H1 (cell line): ENCODE data around the gene MRPS10. TPM values are rescaled to one million over a fixed set of nuclear protein-coding genes. Genes with fewer than 3 reads are reported as not detected.

Experiments used
- CTCF ChIA-PET: fragments of 300-600 bp; sonication (Branson Sonifier 250); formaldehyde crosslinking; loops from one replicate; lab custom pipeline; 2021; ENCODE audit not compliant: partially characterized antibody; lab: Charles Lee
- POLR2A ChIA-PET: fragments of 300-600 bp; sonication (Branson Sonifier 250); formaldehyde crosslinking; loops from one replicate; lab custom pipeline; 2021; ENCODE audit warnings: inconsistent platforms; ENCODE audit not compliant: partially characterized antibody; lab: Charles Lee
- DNase-seq, 2 experiments: peaks; one replicate each; pipeline versions ENCODE4 v3.0.0 to v3.0.0-alpha.2; 2010 to 2022; ENCODE audit warnings: low spot score in 2 of 2, low read depth in 1 of 2, mixed read lengths in 1 of 2
- FAIRE-seq: peaks from 2 replicates; lab custom pipeline; 2011; peaks lifted over from hg19 to GRCh38; lab: Jason Lieb, UNC
- H2AFZ ChIP-seq: 2 replicates; pipeline ENCODE4 v1.8.1; 2012; ENCODE audit warnings: low read length, inconsistent platforms
- H2AK5ac ChIP-seq: 2 replicates; pipeline ENCODE4 v1.6.1; 2013; ENCODE audit warnings: low read depth, low read length
- H2BK120ac ChIP-seq: replicated peaks from 2 replicates; pipeline ENCODE3; 2013; ENCODE audit warnings: low read depth, low read length, inconsistent platforms
- H2BK12ac ChIP-seq: 2 replicates; pipeline ENCODE4 v1.6.1; 2013; ENCODE audit warnings: low read depth, low read length
- H2BK15ac ChIP-seq: 2 replicates; pipeline ENCODE4 v1.6.1; 2013; ENCODE audit warnings: low read length
- H2BK20ac ChIP-seq: 2 replicates; pipeline ENCODE4 v1.6.1; 2013; ENCODE audit warnings: low read length
- H2BK5ac ChIP-seq: 2 replicates; pipeline ENCODE4 v1.6.1; 2013; ENCODE audit warnings: low read depth, low read length
- H3K14ac ChIP-seq: 2 replicates; pipeline ENCODE4 v1.6.1; 2013; ENCODE audit warnings: inconsistent platforms; ENCODE audit not compliant: insufficient read length
- H3K18ac ChIP-seq: 2 replicates; pipeline ENCODE4 v1.6.1; 2013; ENCODE audit warnings: low read length; ENCODE audit errors: extremely low read depth
- H3K23ac ChIP-seq: 2 replicates; pipeline ENCODE4 v1.6.1; 2013; ENCODE audit warnings: inconsistent platforms; ENCODE audit not compliant: insufficient read length
- H3K23me2 ChIP-seq: 2 replicates; pipeline ENCODE4 v1.6.1; 2013; ENCODE audit warnings: low read depth, low read length
- H3K27ac ChIP-seq: 2 replicates; pipeline ENCODE4 v1.6.1; 2011; ENCODE audit warnings: low read depth, low read length, inconsistent platforms
- H3K27me3 ChIP-seq, 4 experiments: replicated peaks in 1 of 4; 1 replicate in 1 of 4; 2 replicates in 3 of 4; pipeline versions ENCODE4 v1.6.1 to v1.8.1; 2011 to 2013; ENCODE audit warnings: low read length in 3 of 4, mild to moderate bottlenecking in 3 of 4, inconsistent platforms in 2 of 4, mixed read lengths in 2 of 4, moderate library complexity in 1 of 4; ENCODE audit not compliant: control insufficient read depth in 3 of 4, insufficient read depth in 3 of 4; ENCODE audit errors: extremely low read depth in 1 of 4
- H3K36me3 ChIP-seq, 4 experiments: 2 replicates each; pipeline versions ENCODE4 v1.6.1 to v1.8.1; 2011 to 2013; ENCODE audit warnings: mild to moderate bottlenecking in 4 of 4, low read length in 3 of 4, moderate library complexity in 2 of 4, control low read depth in 1 of 4, inconsistent platforms in 1 of 4; ENCODE audit not compliant: insufficient read depth in 4 of 4, control insufficient read depth in 2 of 4
- H3K4ac ChIP-seq: replicated peaks from 2 replicates; pipeline ENCODE3; 2013; ENCODE audit warnings: low read length, low read depth, mixed read lengths, inconsistent platforms; ENCODE audit not compliant: insufficient read length
- H3K4me1 ChIP-seq, 4 experiments: replicated peaks in 1 of 4; 1 replicate in 1 of 4; 2 replicates in 3 of 4; pipeline versions ENCODE4 v1.6.1 to v1.8.1; 2011 to 2013; ENCODE audit warnings: low read length in 3 of 4, inconsistent platforms in 2 of 4, mixed read lengths in 1 of 4; ENCODE audit not compliant: insufficient read depth in 4 of 4, control insufficient read depth in 3 of 4
- H3K4me2 ChIP-seq, 2 experiments: 2 replicates each; pipeline versions ENCODE4 v1.6.1 to v1.8.1; 2011 to 2013; ENCODE audit warnings: low read depth in 2 of 2, low read length in 2 of 2, control low read depth in 1 of 2, inconsistent platforms in 1 of 2, mild to moderate bottlenecking in 1 of 2; ENCODE audit not compliant: insufficient read depth in 1 of 2
- H3K4me3 ChIP-seq, 4 experiments: fragments of 200-600, 300-600 bp in 1 of 4; sonication (generic), shearing (Covaris generic), sonication (Bioruptor Twin) in 1 of 4; 2 replicates each; pipeline versions ENCODE4 v1.5.1 to v1.8.1; 2011 to 2016; ENCODE audit warnings: low read length in 4 of 4, low read depth in 3 of 4, control low read depth in 2 of 4, inconsistent platforms in 2 of 4, mild to moderate bottlenecking in 2 of 4, mixed read lengths in 1 of 4, moderate library complexity in 1 of 4; ENCODE audit not compliant: insufficient read depth in 2 of 4; ENCODE audit errors: extremely low read depth in 1 of 4
- H3K56ac ChIP-seq: replicated peaks from 2 replicates; pipeline ENCODE3; 2013; ENCODE audit warnings: low read depth, mild to moderate bottlenecking, mixed read lengths, low read length, inconsistent platforms; ENCODE audit not compliant: insufficient read length
- H3K79me1 ChIP-seq: 2 replicates; pipeline ENCODE4 v1.6.1; 2013; ENCODE audit warnings: low read depth, low read length, control low read depth
- H3K79me2 ChIP-seq, 2 experiments: 2 replicates each; pipeline versions ENCODE4 v1.6.1 to v1.8.1; 2012 to 2013; ENCODE audit warnings: low read length in 2 of 2, mild to moderate bottlenecking in 2 of 2, inconsistent platforms in 1 of 2; ENCODE audit not compliant: insufficient read depth in 2 of 2, control insufficient read depth in 1 of 2
- H3K9ac ChIP-seq, 4 experiments: replicated peaks in 1 of 4; 1 replicate in 1 of 4; 2 replicates in 3 of 4; pipeline versions ENCODE4 v1.6.1 to v1.8.1; 2011 to 2013; ENCODE audit warnings: low read depth in 3 of 4, low read length in 3 of 4, control low read depth in 2 of 4, mild to moderate bottlenecking in 2 of 4, moderate library complexity in 2 of 4, inconsistent platforms in 1 of 4; ENCODE audit errors: extremely low read depth in 1 of 4
- H3K9me3 ChIP-seq, 2 experiments: 2 replicates each; pipeline versions ENCODE4 v1.6.1 to v1.8.1; 2012 to 2013; ENCODE audit warnings: mild to moderate bottlenecking in 2 of 2, moderate library complexity in 2 of 2, control low read depth in 1 of 2, inconsistent platforms in 1 of 2, low read depth in 1 of 2, low read length in 1 of 2, mixed read lengths in 1 of 2; ENCODE audit not compliant: insufficient read depth in 2 of 2
- H4K20me1 ChIP-seq, 2 experiments: replicated peaks in 1 of 2; 2 replicates each; pipeline versions ENCODE3 to v1.8.1; 2011 to 2013; ENCODE audit warnings: inconsistent platforms in 2 of 2, low read length in 2 of 2, mild to moderate bottlenecking in 1 of 2; ENCODE audit not compliant: insufficient read depth in 2 of 2, control insufficient read depth in 1 of 2
- H4K5ac ChIP-seq: 2 replicates; pipeline ENCODE4 v1.6.1; 2013; ENCODE audit warnings: low read length, low read depth, mixed read lengths, inconsistent platforms; ENCODE audit not compliant: insufficient read length
- H4K8ac ChIP-seq: 2 replicates; pipeline ENCODE4 v1.8.0; 2013; ENCODE audit warnings: mild to moderate bottlenecking, moderate library complexity, low read length, inconsistent platforms; ENCODE audit not compliant: insufficient read depth; ENCODE audit errors: extremely low read depth
- H4K91ac ChIP-seq: replicated peaks from 2 replicates; pipeline ENCODE3; 2013; ENCODE audit warnings: low read length, mixed read lengths, inconsistent platforms; ENCODE audit not compliant: insufficient read length
- CEBPB ChIP-seq: IDR thresholded peaks from 2 replicates; pipeline ENCODE4 v1.6.1; 2012; ENCODE audit warnings: low read depth, low read length
- EGR1 ChIP-seq: IDR thresholded peaks from 2 replicates; pipeline ENCODE4 v1.6.1; 2011; ENCODE audit warnings: low read depth, low read length, borderline replicate concordance
- TAF7 ChIP-seq: optimal IDR thresholded peaks from 2 replicates; pipeline ENCODE3; 2011; ENCODE audit warnings: low read depth, mild to moderate bottlenecking, inconsistent platforms, low read length, moderate library complexity, borderline replicate concordance
- WGBS, 2 experiments: shearing (Covaris generic) in 1 of 2; methylation state at CpG; one replicate each; pipeline versions ENCODE4 v1.1.6 to v1.1.7; 2013 to 2015; ENCODE audit warnings: low lambda C conversion rate in 2 of 2, mixed read lengths in 2 of 2, inconsistent platforms in 1 of 2, low coverage in 1 of 2, missing lambda C conversion rate in 1 of 2; ENCODE audit not compliant: insufficient replicate concordance in 2 of 2, insufficient coverage in 1 of 2, insufficient read length in 1 of 2; ENCODE audit errors: extremely low coverage in 1 of 2, missing lambda C conversion rate in 1 of 2; 5-methylcytosine and 5-hydroxymethylcytosine counted together
- polyA plus RNA-seq, 7 experiments: library from polyadenylated mRNA; depleted of rRNA in 3 of 7; stranded (reverse) in 5 of 7; unstranded in 2 of 7; fragments of >200 nt in 5 of 7; fragments of 200-250 nt in 2 of 7; gene quantifications; 1 replicate in 5 of 7; 2 replicates in 1 of 7; 4 replicates in 1 of 7; pipeline versions ENCODE4 v1.2.1 to v1.2.3, GENCODE V29; 2011 to 2013; ENCODE audit warnings: missing spikeins in 2 of 7, mixed read lengths in 2 of 7
- total RNA-seq: library from RNA; stranded (reverse); fragmentation: NEBNext Ultra II Directional; extraction: Animal tissue kit (Norgen Biotek cat#: 25700); gene quantifications from 2 replicates; pipeline ENCODE4 v1.2.1, GENCODE V29; 2021

MRPS10 gene
- total and polyA plus RNA-seq, 2 of the 8 experiments (the other 6 are each of a cell fraction or from before 2014, with no cell fraction given) = 20.5 to 33.6 TPM

DNA sequence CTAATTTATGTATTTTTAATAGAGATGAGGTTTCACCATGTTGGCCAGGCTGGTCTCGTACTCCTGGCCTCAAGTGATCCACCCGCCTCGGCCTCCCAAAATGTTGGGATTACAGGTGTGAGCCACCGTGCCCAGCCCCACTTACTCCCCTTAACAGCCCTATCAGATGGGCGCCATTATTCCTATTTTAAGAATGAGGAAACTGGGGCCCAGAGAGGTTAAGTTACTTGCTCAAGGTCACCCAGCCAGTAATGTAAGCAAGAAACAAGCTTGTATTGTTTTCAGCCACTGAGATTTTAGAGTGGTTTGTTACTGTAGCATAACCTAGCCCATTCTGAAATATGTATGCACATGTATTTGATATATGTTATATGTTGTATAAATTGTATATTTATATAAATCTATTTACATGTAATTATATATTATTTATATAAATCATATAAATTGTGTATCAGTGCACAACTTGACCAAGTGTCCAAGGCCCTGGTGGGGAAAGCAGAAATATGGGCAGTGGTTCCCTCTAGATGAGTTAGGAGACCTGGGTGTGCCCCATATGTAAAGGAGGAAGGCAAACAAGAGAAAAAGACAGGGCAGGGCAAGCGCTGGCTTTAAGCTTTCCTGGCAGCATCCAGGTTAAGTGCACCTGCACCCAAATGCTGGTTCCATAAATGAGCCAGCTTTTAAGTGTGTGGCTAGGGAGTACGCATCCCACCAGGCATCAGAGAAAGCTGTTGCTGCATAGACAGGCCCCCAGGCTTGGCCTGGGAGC lies 45.7 kb downstream of the MRPS10 start:
- CTCF ChIA-PET = interaction anchor here (0.9 to 11.2 kb wide), 5 partner anchors 43 to 96 kb away, joined by 3 to 224 read pairs (median 5); no protein-coding TSS in a partner anchor
- FAIRE-seq = no peak
- 87% methylated on average over 7 of the region's 7 CpGs; no CpG with 5 or more reads in 1 of the 2 experiments for WGBS, 2 experiments

More for the DNA sequence above, 45.7 kb downstream of the MRPS10 start:
- Histone ChIP-seq H2BK12ac (no peak overlapping the region), H2AFZ (no peak overlapping the region), H3K4me1 (peaks cover 2 to 5% (median 4%) of the 10 kb centered on the region in 4 experiments), H2BK15ac (no peak overlapping the region), H3K4ac (no peak overlapping the region), H3K23ac (no peak overlapping the region), H3K79me1 (no peaks in the 10 kb centered on the region), H2AK5ac (no peak overlapping the region), H3K27ac (no peak overlapping the region), H3K9ac (no peak overlapping the region), H3K4me3 (no peak overlapping the region), H4K8ac (no peak overlapping the region), H2BK20ac (no peak overlapping the region), H3K79me2 (no peaks in the 10 kb centered on the region), H3K36me3 (no peaks in the 10 kb centered on the region), H3K18ac (no peak overlapping the region), H3K9me3 (no peaks in the 10 kb centered on the region), H2BK120ac (no peak overlapping the region), H3K14ac (no peak overlapping the region), H3K23me2 (no peaks in the 10 kb centered on the region), H3K56ac (no peak overlapping the region), H3K27me3 (no peaks in the 10 kb centered on the region; a peak in 2 of 7 replicates), H3K4me2 (no peak overlapping the region), H4K20me1 (no peaks in the 10 kb centered on the region), H4K91ac (no peak overlapping the region), H4K5ac (no peak overlapping the region), H2BK5ac (no peak overlapping the region)
- POLR2A ChIA-PET = interaction anchor here (0.5 to 1.5 kb wide), 4 partner anchors 12 to 98 kb away, joined by 3 to 7 read pairs (median 4); no protein-coding TSS in a partner anchor
- TF ChIP-seq TAF7 (no peak), EGR1 (no peak), CEBPB (no peak)
- DNase-seq = no peak
